C4-2B (cell line): ENCODE results near the gene PCLO.
"Not testable (repeated sequence)": the region's sequence is repeated elsewhere in the genome, so short reads cannot be mapped to it uniquely, and the experiment has no call there.

Source experiments
- ZFX ChIP-seq: fragments of 450-650 bp; IDR thresholded peaks from 2 replicates; pipeline ENCODE4 v1.6.1; 2017
- TF ChIP-seq, protein P1 (sequence below): fragments of 450-650 bp; conservative IDR thresholded peaks from 2 replicates; pipeline ENCODE4 v1.5.1; 2017; ENCODE audit warnings: mild to moderate bottlenecking

DNA sequence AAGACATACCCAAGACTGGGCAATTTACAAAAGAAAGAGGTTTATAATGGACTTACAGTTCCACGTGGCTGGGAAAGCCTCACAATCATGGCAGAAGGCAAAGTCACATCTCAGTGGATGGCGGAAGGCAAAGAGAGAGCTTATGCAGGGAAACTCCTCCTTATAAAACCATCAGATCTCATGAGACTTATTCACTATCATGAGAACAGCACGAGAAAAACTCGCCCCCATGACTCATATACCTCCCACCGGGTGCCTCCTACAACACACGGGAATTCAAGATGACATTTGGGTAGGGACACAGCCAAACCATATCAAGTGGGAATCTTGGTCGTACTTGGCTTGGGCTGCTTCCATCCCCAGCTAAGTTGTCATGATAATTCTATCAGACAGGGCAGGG, 268.3 kb downstream of the PCLO start:
- TF ChIP-seq, protein P1, sequence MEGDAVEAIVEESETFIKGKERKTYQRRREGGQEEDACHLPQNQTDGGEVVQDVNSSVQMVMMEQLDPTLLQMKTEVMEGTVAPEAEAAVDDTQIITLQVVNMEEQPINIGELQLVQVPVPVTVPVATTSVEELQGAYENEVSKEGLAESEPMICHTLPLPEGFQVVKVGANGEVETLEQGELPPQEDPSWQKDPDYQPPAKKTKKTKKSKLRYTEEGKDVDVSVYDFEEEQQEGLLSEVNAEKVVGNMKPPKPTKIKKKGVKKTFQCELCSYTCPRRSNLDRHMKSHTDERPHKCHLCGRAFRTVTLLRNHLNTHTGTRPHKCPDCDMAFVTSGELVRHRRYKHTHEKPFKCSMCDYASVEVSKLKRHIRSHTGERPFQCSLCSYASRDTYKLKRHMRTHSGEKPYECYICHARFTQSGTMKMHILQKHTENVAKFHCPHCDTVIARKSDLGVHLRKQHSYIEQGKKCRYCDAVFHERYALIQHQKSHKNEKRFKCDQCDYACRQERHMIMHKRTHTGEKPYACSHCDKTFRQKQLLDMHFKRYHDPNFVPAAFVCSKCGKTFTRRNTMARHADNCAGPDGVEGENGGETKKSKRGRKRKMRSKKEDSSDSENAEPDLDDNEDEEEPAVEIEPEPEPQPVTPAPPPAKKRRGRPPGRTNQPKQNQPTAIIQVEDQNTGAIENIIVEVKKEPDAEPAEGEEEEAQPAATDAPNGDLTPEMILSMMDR = not testable (repeated sequence)
- not testable (repeated sequence) for TF ChIP-seq ZFX
